GM10266 (cell line): ENCODE measurements around the gene CD151.

Experiments
- DNase-seq: peaks from one replicate; pipeline ENCODE4 v3.0.0; 2012; ENCODE audit errors: extremely low spot score
- CTCF ChIP-seq: IDR thresholded peaks from 2 replicates; pipeline ENCODE4 v1.5.1; 2012; ENCODE audit warnings: mild to moderate bottlenecking, low read depth; ENCODE audit not compliant: control insufficient read depth, insufficient read depth; ENCODE audit errors: missing control alignments

CD151 gene

GRCh38 chr11:794766-795633, 37.8 kb upstream of the CD151 start:
- DNase-seq: no peak

GRCh38 chr11:795634-796564, 36.9 kb upstream of the CD151 start:
- peak; percentile 97 for DNase-seq
- TF ChIP-seq CTCF: no peak

More at GRCh38 chr11:794766-795633, 37.8 kb upstream of the CD151 start:
- TF ChIP-seq CTCF: no peak

- TF ChIP-seq CTCF: no peak
- DNase-seq: no peak
Measured at GRCh38 chr11:796565-797295, 36.0 kb upstream of the CD151 start.

GRCh38 chr11:797296-798092, 35.3 kb upstream of the CD151 start:
- peak; percentile 93 for DNase-seq
- no peak for TF ChIP-seq CTCF

GRCh38 chr11:798093-798713, 34.5 kb upstream of the CD151 start, which contains the start of gene SLC25A22:
TSS of gene SLC25A22 (minus strand) at chr11:798281. CDS start at chr11:795006, 3,275 bp downstream.
- TF ChIP-seq CTCF: peak; percentile 89

More at GRCh38 chr11:798093-798713, 34.5 kb upstream of the CD151 start, which contains the start of gene SLC25A22:
- DNase-seq: peak; percentile 97
